ENCODE data around the gene OPCML. TPM values are rescaled to one million over a fixed set of nuclear protein-coding genes. Genes with fewer than 3 reads are reported as not detected.

The OPCML gene
- total RNA-seq, 1 donor from 2014 or later = 26.9 TPM

DNA sequence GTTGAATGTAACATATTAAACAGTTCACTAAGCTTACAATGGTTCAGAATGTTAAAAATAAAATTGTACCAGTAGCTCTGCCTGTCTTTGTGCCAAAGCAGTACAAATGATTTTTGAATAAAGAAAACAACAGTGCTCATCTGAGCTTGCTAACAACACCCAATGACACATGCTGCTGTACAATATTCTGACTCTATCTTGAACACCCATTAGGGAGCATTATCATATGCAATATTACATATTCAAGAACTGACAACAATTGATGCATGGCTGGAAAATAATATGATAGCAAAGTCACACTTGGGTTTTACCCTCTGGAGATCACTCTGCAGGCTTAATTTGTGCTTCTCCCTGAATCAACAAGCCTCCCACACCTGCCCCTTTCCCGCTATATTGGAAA lies 953.7 kb downstream of the OPCML start:
- FAIRE-seq (no peak), DNase-seq (ENCODE audit: low spot score in 2 of 2) (no peak)

DNA sequence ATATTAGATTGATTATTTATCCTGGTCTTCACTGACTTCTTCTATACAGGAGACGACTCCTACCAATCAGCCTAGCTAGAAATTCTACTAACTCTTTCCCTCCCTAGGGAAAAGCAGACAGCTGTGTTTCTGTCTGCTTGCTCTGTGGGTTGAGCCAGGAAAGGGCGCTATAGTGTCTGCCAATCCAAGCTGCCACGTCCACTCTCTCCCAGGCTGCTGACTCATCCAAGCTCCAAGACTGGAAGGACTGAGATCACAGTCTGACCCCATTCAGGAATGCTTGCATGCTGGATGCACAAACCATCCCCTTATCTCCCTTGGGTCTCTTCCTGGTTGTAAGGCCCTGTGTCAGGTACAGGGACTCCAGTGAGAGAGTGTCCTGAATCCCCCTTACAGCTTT lies 955.6 kb downstream of the OPCML start:
- FAIRE-seq (no peak), DNase-seq (ENCODE audit: low spot score in 2 of 2) (no peak)

DNA sequence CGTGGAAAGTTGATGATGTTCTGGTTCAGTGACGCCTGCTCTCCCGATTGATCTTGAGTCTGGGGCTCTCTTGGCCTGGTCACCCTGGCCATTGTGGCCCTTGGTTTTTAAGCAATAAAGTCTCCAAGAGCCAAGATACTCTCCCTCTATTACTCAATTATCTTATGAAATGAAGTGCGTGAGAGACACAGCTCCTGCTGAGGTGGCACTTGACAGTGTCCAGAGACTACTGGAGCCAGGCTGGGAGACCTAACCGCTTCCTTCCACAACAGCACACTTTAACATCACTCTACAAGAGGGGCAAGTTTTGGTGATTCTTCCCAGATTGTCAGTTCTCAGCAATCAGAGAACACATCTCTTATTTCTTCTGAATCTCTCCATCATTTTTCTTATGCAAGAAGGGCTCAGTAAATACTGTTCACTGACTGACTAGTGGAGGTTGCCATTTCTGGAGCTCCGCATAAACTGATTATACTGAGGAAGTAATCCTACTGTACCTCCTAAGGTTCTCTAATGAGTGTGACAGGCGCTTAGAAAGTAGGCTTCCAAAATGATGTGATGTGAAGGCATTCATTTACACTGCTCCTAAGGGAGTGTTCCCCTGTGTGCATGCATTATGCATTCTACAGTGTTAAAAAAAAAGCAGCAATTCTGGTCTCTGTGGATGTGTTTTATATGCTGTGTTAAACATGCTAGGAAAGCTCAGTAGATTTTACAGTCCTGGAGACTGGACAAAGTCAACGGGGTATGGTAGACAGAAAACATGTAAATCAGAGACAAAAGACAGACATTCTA lies 968.0 kb downstream of the OPCML start:
- FAIRE-seq (no peak), DNase-seq (ENCODE audit: low spot score in 2 of 2) (no peak)

DNA sequence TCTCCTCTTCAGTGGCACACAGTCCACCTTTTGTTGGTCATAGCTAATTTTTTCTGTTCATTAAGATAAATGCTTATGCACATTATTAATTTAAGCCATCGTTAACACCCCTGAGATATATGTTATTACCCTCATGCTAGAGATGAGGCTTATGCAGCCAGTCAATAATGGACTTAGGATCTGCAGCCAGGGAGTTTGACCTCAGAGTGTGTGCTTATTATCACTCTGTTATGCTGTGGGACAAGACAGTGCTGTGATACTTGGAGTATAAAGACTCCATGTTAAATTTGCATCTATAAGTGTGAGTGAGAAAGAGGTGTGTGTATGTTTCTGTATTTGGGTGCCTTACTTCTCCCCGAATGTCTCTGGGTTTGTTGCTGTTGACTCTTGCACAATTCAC lies 969.3 kb downstream of the OPCML start:
- DNase-seq (ENCODE audit: low spot score in 2 of 2) (no peak), FAIRE-seq (no peak)

DNA sequence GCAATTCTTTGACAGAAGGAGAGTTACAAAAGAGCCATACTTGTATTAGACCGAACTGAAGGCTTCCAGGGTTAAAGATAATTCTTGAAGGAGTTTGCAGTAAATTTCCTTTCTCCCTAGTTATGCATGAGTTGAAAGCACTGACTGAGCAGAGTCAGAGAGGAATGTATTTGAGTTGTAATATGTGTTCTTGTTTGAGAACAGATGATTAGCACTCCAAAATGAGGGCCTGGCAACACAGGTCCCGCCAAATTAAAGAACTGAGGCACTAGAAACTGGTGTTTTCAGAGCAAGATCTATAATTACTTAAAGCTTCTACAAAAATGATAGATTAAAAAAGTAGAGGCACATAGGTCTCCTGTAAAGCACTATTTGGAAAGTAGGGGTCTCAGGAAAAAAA lies 970.4 kb downstream of the OPCML start:
- FAIRE-seq (no peak), DNase-seq (ENCODE audit: low spot score in 2 of 2) (no peak)

DNA sequence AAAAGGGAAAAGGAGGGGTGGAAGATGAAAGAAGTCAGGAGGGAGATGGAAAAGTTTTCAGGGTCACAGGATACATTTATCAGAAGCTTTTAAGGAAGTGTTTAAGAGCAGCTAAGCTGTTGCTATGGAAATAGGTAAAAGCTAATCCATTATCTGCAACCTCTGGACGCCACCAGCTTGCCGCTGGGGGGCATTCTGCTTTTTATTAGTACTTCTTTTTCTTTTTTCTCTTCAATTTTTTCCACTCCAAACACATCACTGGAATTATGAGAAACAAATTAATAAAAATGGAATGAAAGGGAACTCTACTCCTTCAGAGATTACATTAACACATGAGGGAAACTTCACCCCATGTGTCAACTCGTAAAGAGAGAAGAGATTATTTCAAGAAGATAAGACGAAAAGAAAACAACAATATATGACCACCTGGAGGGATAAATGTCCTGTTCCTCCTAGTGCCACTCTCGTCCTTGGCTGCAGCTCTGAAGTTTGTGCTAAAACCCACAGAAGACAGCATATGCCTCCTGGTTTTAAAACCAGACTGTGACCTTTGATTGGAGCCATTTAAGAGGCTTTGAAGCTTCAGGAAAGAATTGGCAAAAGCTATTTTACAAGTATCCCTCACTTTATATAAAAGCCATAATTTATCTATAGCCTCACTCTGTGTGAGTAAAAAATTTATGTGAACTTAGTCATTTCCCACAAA lies 972.8 kb downstream of the OPCML start:
- FAIRE-seq (no peak), DNase-seq (ENCODE audit: low spot score in 2 of 2) (no peak)

DNA sequence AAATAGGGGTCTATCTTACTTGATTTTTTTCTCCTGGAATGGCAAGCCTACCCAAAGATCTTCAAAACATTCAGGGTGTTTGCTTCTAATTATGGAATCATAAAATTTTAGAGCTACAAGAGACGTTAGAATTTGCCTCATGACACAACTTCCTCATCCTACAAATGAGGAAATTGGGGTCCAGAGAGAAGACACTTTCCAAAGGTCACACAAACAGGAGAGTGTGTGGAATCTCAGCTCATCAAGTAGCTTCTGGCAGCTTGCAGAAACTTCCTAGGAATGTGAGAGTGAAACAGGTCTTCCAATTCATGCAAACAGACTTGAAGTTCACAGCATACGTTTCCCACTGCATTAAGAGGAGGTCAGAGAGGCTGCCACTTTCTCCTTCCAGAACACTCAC lies 976.0 kb downstream of the OPCML start:
- no peak for DNase-seq (ENCODE audit: low spot score in 2 of 2)
- FAIRE-seq = no peak

DNA sequence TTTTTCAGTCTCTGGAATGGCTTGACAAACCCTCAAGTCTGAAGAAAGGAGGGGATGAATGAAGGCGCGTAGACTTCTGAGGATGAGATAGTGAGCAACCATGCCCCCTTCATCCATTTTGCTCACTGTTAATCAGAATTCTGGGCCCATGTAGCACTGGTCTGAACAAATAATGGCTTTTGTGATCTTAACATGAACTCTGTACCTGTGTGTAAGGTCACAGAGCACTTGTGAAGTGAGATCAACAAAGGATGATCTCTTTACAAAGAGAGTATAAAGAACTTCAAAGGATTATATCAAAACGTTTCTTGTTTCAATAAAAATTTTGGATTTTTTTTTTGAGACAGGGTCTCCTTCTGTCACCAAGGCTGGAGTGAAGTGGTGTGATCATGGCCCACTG lies 976.7 kb downstream of the OPCML start:
- DNase-seq (ENCODE audit: low spot score in 2 of 2) = no peak
- no peak for FAIRE-seq

DNA sequence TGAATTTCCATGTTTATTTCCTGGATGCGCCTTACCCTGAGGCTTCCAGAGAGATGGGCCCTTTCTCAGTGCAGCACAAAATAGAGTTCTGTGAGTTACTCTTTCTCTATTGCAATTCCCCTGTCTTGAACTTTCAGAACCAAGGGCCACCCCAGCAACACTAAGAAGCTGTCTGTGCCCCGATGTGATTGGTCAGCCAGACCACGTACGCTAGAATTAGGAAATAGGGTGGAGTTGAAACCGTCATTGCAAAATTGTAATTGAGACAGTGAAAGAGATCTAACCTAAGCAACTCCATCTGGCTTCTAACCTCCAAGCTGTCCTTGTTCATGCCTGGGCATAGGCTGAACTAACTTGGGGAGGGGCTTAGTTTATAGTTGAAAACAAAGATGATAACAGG lies 981.3 kb downstream of the OPCML start:
- FAIRE-seq (no peak), DNase-seq (ENCODE audit: low spot score in 2 of 2) (no peak)

DNA sequence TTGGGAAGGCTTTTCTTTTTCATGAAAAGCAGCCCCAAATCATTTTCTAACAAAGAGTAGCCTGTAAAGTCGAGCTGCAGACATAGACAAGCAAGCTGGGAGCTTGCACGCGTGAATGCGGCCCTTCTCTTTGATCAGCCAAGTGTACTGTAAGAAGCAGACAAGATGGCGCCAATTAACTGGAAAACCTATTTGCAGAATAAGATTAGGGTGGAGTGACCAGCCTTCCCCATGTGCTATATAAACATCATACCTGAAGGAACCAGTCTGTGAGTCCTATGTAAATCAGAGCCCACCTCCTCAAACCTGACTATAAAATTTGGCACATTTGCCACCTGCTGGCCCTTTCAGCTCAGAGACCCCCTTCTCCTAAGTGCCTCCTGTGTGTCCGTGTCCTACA lies 982.7 kb downstream of the OPCML start:
- DNase-seq (ENCODE audit: low spot score in 2 of 2) = no peak
- no peak for FAIRE-seq

DNA sequence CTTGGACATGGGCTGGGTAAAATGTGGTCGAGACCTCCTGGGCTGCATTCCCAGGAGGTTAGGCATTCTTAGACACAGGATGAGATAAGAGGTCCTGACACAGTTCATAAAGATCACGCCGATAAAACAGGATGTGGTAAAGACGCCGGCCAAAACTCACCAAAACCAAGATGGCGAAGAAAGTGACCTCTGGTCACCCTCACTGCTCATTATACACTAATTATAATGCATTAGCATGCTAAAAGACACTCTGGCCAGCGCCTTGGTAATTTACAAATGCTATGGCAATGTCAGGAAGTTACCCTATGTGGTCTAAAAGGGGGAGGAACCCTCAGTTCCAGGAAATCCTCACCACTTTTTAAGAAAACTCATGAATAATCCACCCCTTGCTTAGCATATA lies 983.3 kb downstream of the OPCML start:
- FAIRE-seq (no peak), DNase-seq (ENCODE audit: low spot score in 2 of 2) (no peak)

DNA sequence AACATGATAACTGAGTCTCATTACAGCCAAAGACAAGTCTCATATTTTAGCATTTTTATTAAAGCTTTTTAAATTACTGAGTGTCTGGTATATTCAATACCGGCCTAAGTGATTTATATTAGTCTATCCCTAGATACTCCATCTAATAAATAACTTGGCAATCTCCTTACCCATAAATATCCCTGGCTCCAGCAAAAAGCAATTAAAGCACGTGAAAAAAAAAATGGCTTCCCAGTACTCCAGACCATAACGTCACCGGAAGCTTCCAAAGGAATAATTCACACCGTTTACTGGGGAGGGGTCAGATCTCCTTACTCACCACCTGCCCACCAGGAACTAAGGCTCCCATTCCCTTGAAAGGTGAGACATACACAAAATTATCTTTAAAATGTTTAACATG lies 988.3 kb downstream of the OPCML start:
- FAIRE-seq (no peak), DNase-seq (ENCODE audit: low spot score in 2 of 2) (no peak)

DNA sequence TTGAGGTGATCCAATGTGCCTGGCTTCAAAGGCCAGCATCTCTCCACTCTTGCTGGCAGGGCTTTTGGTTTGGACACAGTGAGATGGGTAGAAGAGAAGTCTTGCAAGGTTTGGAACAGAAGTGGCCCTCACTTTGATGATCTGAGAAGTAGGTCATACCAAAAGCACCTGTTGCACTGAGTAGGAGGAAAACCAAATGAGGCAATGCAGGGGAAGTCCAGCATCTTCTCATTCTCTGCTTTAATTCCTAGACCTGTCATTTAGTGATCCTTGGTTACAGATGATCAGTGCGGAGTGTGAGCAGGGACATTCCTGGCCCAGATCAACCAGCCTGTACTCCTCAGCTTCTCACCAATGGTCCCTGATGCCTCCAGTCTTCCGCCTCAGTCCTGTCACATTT lies 990.5 kb downstream of the OPCML start:
- FAIRE-seq = no peak
- no peak for DNase-seq (ENCODE audit: low spot score in 2 of 2)

DNA sequence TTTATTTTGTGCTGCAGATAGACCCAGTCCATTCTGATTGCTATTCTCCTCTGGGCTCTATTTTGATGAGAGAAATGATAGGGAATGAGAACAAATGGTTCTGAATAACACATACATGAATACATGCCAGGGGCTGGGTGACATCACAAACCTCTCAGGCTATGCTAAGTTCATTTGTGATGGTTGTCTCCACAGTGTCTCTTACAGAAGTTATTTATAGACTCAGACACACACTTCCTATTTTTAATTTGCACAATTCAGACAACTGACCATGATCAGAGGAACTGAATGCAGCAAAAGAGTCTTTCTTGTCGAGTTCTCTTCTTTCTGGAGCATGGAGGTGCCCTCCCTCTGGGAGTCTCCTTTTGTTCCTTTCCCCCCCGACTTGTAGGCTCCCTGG lies 991.7 kb downstream of the OPCML start:
- FAIRE-seq = no peak
- DNase-seq (ENCODE audit: low spot score in 2 of 2) = no peak

DNA sequence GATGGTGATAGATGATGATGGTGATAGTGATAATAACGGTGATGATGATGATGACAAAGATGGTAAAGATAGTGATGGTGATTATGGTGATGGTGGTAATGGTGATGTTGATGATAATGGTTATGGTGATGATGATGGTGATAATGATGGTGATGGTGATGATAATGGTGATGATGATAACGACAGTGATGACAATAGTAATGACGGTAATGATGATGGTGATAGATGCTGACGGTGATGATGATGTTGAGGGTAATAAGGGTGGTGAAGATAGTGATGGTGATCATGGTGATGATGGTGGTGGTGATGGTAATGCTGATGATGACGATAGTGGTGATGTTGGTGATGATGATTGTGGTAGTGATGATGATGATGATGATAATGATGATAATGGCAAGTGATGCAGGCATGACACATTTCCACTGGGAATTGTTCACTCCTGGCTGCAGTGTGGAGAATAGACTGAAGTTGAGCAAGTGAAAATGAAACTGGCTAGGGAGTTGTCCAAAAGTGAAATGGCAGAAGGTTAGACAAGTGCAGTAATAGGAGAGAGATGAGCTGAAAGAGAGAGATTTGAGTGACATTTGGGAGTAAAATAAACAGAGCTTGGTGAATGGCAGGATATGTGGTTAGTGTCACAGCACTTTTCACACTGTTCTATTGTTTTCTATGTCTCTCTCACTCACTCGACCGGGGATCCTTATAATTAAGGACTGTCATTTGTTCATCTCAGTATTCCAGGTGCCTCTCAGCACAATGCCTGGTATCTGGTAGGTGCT lies 992.5 kb downstream of the OPCML start:
- DNase-seq (ENCODE audit: low spot score in 2 of 2) (no peak), FAIRE-seq (no peak)

DNA sequence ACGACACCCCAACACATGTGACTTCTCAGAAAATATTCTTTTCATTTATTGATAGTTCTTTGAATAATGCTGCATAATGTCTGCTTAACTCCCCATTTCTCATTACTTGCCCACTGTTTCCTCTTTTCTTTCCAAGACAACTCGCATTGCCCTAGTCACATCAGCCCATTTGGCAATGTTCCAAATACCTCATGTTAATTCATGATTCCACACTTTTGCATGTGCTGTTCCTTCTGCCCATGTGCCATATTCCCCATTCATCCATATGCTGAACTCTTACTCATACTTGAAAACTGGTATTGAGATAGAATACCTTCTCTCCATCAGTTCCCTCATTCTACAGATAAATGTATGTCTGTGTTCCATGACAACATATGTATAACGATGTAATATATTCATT lies 993.7 kb downstream of the OPCML start:
- DNase-seq (ENCODE audit: low spot score in 2 of 2) = no peak
- no peak for FAIRE-seq

DNA sequence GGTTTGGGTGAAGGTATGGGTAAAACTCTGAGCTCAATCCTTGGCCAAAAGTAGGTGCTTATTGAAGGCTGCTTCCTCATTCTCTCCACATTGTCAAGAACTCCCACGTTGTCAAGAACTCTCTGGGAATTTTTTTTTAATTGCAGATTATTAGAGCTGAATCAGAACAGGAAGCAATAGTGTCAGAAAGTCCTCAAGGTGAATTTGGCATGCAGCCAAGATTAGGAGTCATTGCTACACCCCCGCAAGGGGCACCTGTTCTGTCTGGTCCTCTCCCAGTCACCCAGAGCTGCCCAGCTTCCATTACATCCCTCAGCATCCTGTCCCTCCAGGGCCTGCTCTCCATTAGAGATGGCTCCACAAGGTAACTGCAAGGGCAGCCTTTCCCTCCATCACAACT lies 996.5 kb downstream of the OPCML start:
- FAIRE-seq (no peak), DNase-seq (ENCODE audit: low spot score in 2 of 2) (no peak)

DNA sequence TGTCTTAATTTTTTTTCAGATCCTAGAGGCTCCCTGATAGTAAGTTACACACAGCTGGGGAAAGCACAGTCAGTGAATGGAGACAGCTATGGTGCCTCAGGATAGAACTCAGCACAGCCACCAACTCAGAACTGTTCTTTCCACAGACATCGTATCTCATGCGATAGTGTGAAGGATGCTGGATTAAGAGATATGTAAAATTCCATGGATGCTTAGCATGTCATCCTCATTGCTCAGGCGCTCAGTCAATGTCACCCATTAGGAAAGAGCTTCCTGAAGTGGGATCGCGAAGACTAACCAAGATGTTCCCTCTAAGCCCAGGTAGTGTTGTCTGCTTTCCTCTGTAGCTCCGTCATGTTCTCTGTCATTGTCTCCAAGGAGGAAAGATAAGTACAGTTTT lies 1000.4 kb downstream of the OPCML start:
- DNase-seq (ENCODE audit: low spot score in 2 of 2) (no peak), FAIRE-seq (no peak)

DNA sequence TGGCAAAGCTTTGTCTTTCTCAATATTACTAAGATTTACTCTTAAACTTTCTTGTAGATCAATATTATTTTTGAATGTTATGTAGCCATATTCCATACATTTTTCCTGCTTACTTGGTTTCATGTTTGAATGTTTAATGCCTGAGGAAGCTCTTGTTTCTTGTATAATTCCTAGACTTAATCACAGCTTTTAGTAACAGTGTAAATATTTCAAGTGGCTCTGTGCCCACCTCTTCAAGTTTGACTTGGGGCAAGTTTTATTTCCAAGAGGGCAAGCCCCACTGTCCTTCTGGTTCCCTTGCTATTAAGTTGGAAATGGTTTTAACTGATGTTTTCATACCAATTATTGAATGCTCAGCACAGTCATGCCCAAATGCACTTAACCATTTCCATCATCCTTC lies 1004.1 kb downstream of the OPCML start:
- FAIRE-seq = no peak
- no peak for DNase-seq (ENCODE audit: low spot score in 2 of 2)

DNA sequence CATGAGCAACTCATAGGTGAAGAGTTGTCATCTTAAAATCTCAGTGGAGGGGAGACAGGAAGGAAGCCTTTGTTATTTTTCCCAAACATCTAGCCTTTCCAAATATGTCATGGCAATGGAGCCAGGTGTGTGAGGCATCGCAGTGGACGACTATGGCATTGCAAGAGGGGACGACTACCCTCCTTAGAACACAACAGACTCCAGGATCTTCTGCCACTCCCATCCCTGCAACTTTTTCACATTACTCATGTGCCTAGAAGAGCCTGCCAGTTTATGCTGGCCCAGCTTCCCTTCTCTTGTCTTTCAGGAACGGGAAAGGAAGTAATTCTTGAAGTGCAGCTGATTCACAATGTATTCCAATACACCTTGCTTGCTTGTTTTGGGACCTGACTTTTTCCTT lies 1008.4 kb downstream of the OPCML start:
- no peak for DNase-seq (ENCODE audit: low spot score in 2 of 2)
- FAIRE-seq = no peak

DNA sequence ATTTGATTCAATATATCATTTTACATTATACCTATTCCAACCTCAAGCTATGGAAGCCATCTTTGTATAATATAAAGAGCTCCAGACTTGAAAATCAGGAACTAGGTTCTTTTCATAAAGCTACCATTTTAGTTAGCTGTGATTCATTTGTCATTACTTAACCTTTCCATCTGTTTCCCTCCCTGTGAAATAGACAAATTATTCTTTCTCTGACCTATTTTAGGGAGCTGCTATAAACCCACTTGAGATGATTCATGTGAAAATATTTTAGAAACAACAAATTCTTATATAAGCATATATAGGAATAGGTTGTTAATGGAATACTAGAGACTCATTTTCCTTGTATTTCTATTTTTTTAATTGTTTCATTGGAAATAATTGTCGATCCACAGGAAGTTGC lies 1012.1 kb downstream of the OPCML start:
- FAIRE-seq (no peak), DNase-seq (ENCODE audit: low spot score in 2 of 2) (no peak)

All from frontal cortex (tissue), 4 donors.